Panc1 (cell line): ENCODE measurements around the gene RANBP17.

ENCODE experiments used
- POLR2AphosphoS5 ChIP-seq: IDR thresholded peaks from 2 replicates; pipeline ENCODE4 v1.6.1; 2012; ENCODE audit warnings: mild to moderate bottlenecking, low read depth, low read length, moderate library complexity
- TF ChIP-seq, protein P1 (sequence below): fragments of 450-650 bp; IDR thresholded peaks from 2 replicates; pipeline ENCODE4 v1.5.1; 2017; ENCODE audit warnings: mild to moderate bottlenecking

DNA sequence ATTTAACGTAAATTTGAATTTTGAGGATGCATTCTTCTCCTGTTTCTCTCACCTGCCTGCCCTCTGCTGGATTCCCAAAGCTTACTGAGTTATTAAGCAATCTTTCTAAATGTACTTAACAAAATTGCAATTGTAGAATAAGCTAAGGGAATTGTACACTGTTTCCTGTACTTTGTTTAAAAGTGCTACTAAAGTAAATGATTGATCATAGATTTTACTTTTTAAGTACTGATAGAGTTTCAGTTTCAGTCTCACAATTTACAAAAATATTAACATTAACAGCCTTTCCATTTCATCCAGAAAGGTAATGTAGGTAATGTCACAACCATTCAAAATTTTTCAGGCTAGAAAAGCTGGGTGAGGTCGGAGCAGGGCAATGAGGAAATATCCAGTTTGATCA is 4.8 kb upstream of the RANBP17 start:
- TF ChIP-seq, protein P1, sequence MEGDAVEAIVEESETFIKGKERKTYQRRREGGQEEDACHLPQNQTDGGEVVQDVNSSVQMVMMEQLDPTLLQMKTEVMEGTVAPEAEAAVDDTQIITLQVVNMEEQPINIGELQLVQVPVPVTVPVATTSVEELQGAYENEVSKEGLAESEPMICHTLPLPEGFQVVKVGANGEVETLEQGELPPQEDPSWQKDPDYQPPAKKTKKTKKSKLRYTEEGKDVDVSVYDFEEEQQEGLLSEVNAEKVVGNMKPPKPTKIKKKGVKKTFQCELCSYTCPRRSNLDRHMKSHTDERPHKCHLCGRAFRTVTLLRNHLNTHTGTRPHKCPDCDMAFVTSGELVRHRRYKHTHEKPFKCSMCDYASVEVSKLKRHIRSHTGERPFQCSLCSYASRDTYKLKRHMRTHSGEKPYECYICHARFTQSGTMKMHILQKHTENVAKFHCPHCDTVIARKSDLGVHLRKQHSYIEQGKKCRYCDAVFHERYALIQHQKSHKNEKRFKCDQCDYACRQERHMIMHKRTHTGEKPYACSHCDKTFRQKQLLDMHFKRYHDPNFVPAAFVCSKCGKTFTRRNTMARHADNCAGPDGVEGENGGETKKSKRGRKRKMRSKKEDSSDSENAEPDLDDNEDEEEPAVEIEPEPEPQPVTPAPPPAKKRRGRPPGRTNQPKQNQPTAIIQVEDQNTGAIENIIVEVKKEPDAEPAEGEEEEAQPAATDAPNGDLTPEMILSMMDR: no peak; the same call in 1 of the 2 replicates
- TF ChIP-seq POLR2AphosphoS5: no peak
